Measurements from ENCODE around the gene C14orf119. TPM values are rescaled to one million over a fixed set of nuclear protein-coding genes. Genes with fewer than 3 reads are reported as not detected.

The C14orf119 gene
- total RNA-seq, 1 donor from 2014 or later, result 55.3 TPM

DNA sequence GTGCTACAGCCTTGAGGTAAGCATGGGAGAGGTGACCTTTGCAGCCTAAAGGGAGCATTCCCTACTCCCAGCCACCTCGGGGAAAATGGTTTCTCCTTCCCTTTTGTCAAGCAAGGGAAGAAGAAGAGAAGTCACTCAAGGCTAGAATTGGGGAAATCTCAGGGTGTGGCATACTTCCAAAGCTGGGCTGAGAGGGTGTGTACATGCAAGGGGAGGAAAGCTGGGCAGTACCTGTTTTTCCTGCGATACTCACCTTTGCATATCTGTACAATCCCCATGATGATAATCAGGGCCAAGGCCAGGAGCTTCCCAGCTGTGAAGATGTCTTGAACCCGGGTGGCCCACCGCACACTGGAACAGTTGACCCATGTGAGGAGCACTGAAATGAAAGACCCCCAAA, 47.5 kb downstream of the C14orf119 start:
- TF ChIP-seq, protein P1, sequence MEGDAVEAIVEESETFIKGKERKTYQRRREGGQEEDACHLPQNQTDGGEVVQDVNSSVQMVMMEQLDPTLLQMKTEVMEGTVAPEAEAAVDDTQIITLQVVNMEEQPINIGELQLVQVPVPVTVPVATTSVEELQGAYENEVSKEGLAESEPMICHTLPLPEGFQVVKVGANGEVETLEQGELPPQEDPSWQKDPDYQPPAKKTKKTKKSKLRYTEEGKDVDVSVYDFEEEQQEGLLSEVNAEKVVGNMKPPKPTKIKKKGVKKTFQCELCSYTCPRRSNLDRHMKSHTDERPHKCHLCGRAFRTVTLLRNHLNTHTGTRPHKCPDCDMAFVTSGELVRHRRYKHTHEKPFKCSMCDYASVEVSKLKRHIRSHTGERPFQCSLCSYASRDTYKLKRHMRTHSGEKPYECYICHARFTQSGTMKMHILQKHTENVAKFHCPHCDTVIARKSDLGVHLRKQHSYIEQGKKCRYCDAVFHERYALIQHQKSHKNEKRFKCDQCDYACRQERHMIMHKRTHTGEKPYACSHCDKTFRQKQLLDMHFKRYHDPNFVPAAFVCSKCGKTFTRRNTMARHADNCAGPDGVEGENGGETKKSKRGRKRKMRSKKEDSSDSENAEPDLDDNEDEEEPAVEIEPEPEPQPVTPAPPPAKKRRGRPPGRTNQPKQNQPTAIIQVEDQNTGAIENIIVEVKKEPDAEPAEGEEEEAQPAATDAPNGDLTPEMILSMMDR (IDR thresholded peaks at IDR 0.05), result no peak
- Histone ChIP-seq H3K9me3 (no peaks in the 10 kb centered on the region), H3K27me3 (no peaks in the 10 kb centered on the region), H3K4me3 (no peak overlapping the region), H3K36me3 (peaks cover 12% of the 10 kb centered on the region), H3K27ac (no peak overlapping the region), H3K4me1 (peaks cover 12% of the 10 kb centered on the region)
- ATAC-seq (no peak), DNase-seq (no peak)
- intact Hi-C loops (cut with DNase I), result no loop called here

DNA sequence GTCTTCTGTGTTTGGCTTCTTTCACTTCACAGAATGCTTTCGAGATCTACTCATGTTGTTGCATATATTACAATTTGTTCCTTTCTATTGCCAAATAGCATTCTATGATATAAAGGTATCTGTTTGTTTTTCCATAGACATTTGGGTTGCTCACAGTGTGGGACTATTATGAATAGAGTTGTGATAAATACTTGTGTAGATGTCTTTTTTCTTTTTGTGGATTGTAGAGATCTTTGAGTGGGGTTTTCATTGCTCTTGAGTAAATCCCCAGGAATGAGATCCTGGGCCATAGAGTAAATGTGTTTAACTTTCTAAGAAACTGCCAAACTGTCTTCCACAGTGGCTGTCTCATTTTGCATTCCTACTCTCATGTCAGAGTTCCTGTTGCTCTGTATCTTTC, 48.6 kb downstream of the C14orf119 start:
- TF ChIP-seq, protein P1 (IDR thresholded peaks at IDR 0.05), result no peak
- intact Hi-C loops (cut with DNase I), result no loop called here
- H3K4me1 ChIP-seq, result peaks cover 12% of the 10 kb centered on the region
- H3K9me3 ChIP-seq, result no peaks in the 10 kb centered on the region
- H3K27ac ChIP-seq, result no peak overlapping the region
- ATAC-seq, result no peak
- H3K4me3 ChIP-seq, result no peak overlapping the region
- peaks cover 6% of the 10 kb centered on the region for H3K36me3 ChIP-seq
- no peak for DNase-seq
- no peaks in the 10 kb centered on the region for H3K27me3 ChIP-seq

DNA sequence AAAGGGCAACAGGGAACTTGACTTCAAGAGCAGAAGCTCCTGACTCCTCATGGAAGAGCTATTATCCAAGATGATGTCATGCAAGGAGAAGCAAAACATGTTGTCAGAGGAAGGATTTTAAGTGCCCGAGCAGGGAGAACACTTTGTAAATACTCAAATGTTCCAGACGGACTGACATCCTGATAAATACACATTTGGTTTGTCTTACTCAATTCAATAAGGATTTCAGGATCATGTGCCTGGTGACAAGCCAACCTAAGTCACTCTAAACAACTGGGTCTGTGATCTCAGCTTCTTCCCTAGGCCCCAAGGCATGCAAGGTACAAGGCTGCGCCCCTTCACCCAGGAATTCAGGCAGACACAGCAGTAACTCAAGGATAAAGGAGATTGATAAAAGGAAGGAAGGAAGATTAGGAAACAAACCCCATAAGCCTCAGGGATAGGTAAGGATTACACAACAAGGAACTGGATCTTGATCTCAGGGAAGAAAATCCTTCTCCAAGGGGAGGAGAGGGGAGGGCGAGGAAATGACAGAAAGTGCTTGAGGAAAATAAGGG, 50.6 kb downstream of the C14orf119 start:
- H3K4me1 ChIP-seq, result peaks cover 12% of the 10 kb centered on the region
- ATAC-seq (peak; percentile 62), DNase-seq (no peak)
- no peaks in the 10 kb centered on the region for H3K27me3 ChIP-seq
- intact Hi-C loops (cut with DNase I), result no loop called here
- no peaks in the 10 kb centered on the region for H3K9me3 ChIP-seq
- H3K27ac ChIP-seq, result peak overlapping the region; percentile 42
- TF ChIP-seq, protein P1 (IDR thresholded peaks at IDR 0.05), result no peak
- no peak overlapping the region for H3K4me3 ChIP-seq
- H3K36me3 ChIP-seq, result no peaks in the 10 kb centered on the region

DNA sequence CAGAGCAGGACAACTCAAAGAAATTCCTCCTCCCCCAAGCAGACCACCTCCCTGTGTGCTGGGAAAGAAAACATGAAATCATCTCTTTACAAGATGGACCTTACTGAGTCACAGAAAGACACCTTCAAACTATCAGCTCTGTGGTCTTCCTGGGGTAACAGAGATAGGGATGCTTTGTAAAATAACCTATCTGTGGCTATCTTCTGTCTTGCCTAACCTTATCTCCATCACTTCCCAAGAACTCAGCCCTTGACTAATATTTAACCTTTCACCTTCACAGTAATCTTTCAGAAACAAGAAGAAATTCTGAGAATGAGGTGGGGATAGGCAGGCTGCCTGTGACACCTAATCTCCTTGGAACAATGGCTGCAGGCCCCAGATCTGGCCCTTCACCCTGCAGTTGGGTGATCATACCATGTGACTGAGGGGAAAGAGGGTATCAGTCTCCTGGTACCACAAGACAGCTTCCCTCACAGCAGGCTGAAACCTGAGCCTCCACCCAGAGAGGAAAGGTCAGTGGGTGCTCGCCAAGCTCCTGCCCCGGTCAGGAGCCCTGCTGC, 51.1 kb downstream of the C14orf119 start:
- H3K27ac ChIP-seq, result peak overlapping the region; percentile 42
- TF ChIP-seq, protein P1 (IDR thresholded peaks at IDR 0.05), result no peak
- H3K36me3 ChIP-seq, result no peaks in the 10 kb centered on the region
- H3K4me1 ChIP-seq, result peaks cover 12% of the 10 kb centered on the region
- ATAC-seq, result no peak
- intact Hi-C loops (cut with DNase I), result no loop called here
- no peak for DNase-seq
- H3K27me3 ChIP-seq, result no peaks in the 10 kb centered on the region
- H3K4me3 ChIP-seq, result no peak overlapping the region
- H3K9me3 ChIP-seq, result no peaks in the 10 kb centered on the region

DNA sequence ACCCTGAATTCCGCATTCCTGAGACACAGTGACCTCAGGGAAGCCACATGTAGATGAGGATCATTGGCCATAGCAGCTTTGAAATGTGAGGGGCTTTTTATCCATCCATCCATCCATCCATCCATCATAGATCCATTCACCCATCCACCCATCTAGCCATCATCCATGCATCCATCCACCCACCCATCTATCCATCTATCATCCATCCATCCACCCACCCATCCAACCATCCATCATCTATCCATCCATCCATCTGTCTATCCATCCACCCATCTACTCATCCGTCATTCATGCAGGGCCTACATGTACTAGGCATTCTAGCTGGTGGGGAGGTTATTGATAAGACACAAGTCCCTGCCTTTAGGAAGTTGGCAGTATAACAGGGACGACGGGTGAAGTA, 51.7 kb downstream of the C14orf119 start:
- H3K4me3 ChIP-seq, result no peak overlapping the region
- TF ChIP-seq, protein P1 (IDR thresholded peaks at IDR 0.05), result no peak
- no peaks in the 10 kb centered on the region for H3K27me3 ChIP-seq
- intact Hi-C loops (cut with DNase I), result no loop called here
- H3K36me3 ChIP-seq, result no peaks in the 10 kb centered on the region
- peaks cover 12% of the 10 kb centered on the region for H3K4me1 ChIP-seq
- H3K27ac ChIP-seq, result no peak overlapping the region
- ATAC-seq (no peak), DNase-seq (no peak)
- no peaks in the 10 kb centered on the region for H3K9me3 ChIP-seq

Measured in upper lobe of right lung (tissue), 1 donor.